ENCODE results near the gene SLC4A8. TPM values are rescaled to one million over a fixed set of nuclear protein-coding genes. Genes with fewer than 3 reads are reported as not detected.

SLC4A8 gene
- total and polyA plus RNA-seq, 9 of the 15 experiments (the other 6 are each of a cell fraction or from before 2014, with no cell fraction given): 0.04 to 1.5 (median 0.12) TPM; not detected in 2

- POLR2A ChIA-PET: interaction anchor here (1.3 kb wide), 1 partner anchor 15 kb away, joined by 4 read pairs; no protein-coding TSS in a partner anchor
- Histone ChIP-seq H2AFZ (ENCODE audit: low read depth, low read length) (0 out of 2 replicates have a peak overlapping the region, but pooled peaks have one; percentile 1), H3K9me1 (ENCODE audit: control insufficient read depth, insufficient read depth, low read length) (no peaks in the 10 kb centered on the region), H3K4me3 (no peak overlapping the region), H3K79me2 (ENCODE audit: control insufficient read depth, insufficient read depth, low read length) (no peaks in the 10 kb centered on the region), H3K4me1 (replicated peaks in 1 of 2; ENCODE audit: control insufficient read depth in 2 of 2, insufficient read depth in 2 of 2, low read length in 2 of 2) (peaks cover 2 to 5% of the 10 kb centered on the region in 2 experiments; a peak in 2 of 5 replicates), H3K4me2 (ENCODE audit: insufficient read depth, low read length) (no peak overlapping the region), H3K27ac (ENCODE audit: extremely low read depth, low read depth, low read length) (no peak overlapping the region), H3K36me3 (ENCODE audit: control insufficient read depth, insufficient read depth, low read length) (no peaks in the 10 kb centered on the region), H3K9me3 (replicated peaks; ENCODE audit: control insufficient read depth, insufficient read depth, low read depth, low read length) (no peaks in the 10 kb centered on the region), H4K20me1 (replicated peaks; ENCODE audit: control insufficient read depth, insufficient read depth, low read length) (no peaks in the 10 kb centered on the region), H3K9ac (ENCODE audit: insufficient read depth in 1 of 2, low read depth in 2 of 2, low read length in 2 of 2) (no peak overlapping the region), H3K27me3 (ENCODE audit: control insufficient read depth in 2 of 2, insufficient read depth in 2 of 2, low read length in 2 of 2) (peaks cover 0 to 7% of the 10 kb centered on the region in 2 experiments; a peak in 1 of 5 replicates)
- no peak for FAIRE-seq
- no peak for ATAC-seq
- CTCF ChIA-PET (ENCODE audit: low intra/inter-chr PET ratio): no interaction called here
- BruUV-seq (replicated peaks): no TSS peak
- intact Hi-C loops (cut with micrococcal nuclease) (no loop called here), in situ Hi-C loops (cut with MboI) (loop anchor here (25.0 kb wide), 1 partner anchor 611 kb away; the partner anchor contains the start of gene TAMALIN)
- 62% methylated on average over 13 of the region's 13 CpGs for WGBS (ENCODE audit: insufficient coverage, low coverage, missing lambda C conversion rate)
- no peak for DNase-seq (ENCODE audit: extremely low read depth in 1 of 4, low spot score in 3 of 4)
- TF ChIP-seq KDM5B (IDR thresholded peaks at IDR 0.05; ENCODE audit: insufficient replicate concordance, low read depth, low read length) (no peak), CTBP1 (IDR thresholded peaks at IDR 0.05; ENCODE audit: borderline replicate concordance) (no peak), YBX1 (IDR thresholded peaks at IDR 0.05) (no peak), DIDO1 (tag; IDR thresholded peaks at IDR 0.05; ENCODE audit: low read depth) (no peak), ZNF384 (IDR thresholded peaks at IDR 0.05; ENCODE audit: low read depth, low read length) (no peak), GTF2F1 (IDR thresholded peaks at IDR 0.05; ENCODE audit: low read depth, low read length) (no peak), MEF2D (tag; conservative IDR thresholded peaks at IDR 0.05; ENCODE audit: low read depth) (no peak), PRPF4 (IDR thresholded peaks at IDR 0.05; ENCODE audit: insufficient read depth, low read depth, low read length, poor library complexity, severe bottlenecking) (no peak), ZNF174 (CRISPR knock-in tag; IDR thresholded peaks at IDR 0.05) (no peak), EZH2 (IDR thresholded peaks at IDR 0.05; ENCODE audit: borderline replicate concordance, low read depth, low read length) (no peak), HDAC2 (IDR thresholded peaks at IDR 0.05) (no peak)
Observed at GRCh38 chr12:51401486-51401885, 23.1 kb upstream of the SLC4A8 start.

All from K562 (cell line).